NT2/D1 (cell line): ENCODE measurements around the gene LYZL2.

Source experiments
- SUZ12 ChIP-seq: IDR thresholded peaks from 2 replicates; pipeline ENCODE4 v1.6.1; 2011; ENCODE audit not compliant: insufficient read length, insufficient read depth; ENCODE audit errors: extremely low read depth
- YY1 ChIP-seq: IDR thresholded peaks from 2 replicates; pipeline ENCODE4 v1.6.1; 2011; ENCODE audit not compliant: insufficient read length, insufficient read depth

DNA sequence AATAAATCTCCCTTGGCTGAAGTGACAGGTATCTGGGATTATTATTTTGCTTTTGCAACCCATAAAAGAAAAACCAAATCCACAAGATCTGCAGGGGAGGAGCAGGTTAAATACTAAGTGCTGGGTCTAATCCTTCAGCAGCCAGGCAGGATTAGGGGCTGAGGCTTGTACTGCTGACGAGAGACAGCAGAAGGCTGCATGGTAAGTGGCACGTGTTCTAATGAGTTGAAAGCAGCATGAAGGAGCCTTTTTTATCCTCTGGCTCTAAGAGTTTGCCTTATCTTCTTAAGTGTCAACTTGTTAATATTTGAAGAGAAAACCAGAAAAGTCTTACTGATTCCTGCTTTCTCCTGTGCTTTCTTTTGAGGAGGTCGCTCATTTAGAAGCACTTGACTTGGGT, 50.0 kb downstream of the LYZL2 start:
- TF ChIP-seq SUZ12 (no peak), YY1 (no peak)
